ENCODE results near the gene DPH5. TPM values are rescaled to one million over a fixed set of nuclear protein-coding genes. Genes with fewer than 3 reads are reported as not detected.
A peak's percentile ranks its signal among the peaks of the same experiment; 100 is the strongest.
"Not testable (repeated sequence)": the region's sequence is repeated elsewhere in the genome, so short reads cannot be mapped to it uniquely, and the experiment has no call there.

DPH5 gene, protein sequence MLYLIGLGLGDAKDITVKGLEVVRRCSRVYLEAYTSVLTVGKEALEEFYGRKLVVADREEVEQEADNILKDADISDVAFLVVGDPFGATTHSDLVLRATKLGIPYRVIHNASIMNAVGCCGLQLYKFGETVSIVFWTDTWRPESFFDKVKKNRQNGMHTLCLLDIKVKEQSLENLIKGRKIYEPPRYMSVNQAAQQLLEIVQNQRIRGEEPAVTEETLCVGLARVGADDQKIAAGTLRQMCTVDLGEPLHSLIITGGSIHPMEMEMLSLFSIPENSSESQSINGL
- 62.0 TPM for polyA plus RNA-seq (ENCODE audit: insufficient read length)
- long read RNA-seq, donor 1, transcript DPH5-203 (8 exons, 1,316 nt), result major isoform, 22 of 52 reads
- long read RNA-seq, donor 1, partial matches to known transcripts, result 18 of 52 reads
- long read RNA-seq, donor 1, other reads (novel, unspliced or antisense), result 8 of 52 reads
- long read RNA-seq, donor 2, transcript DPH5-203 (8 exons, 1,316 nt), result major isoform, 8 of 17 reads
- long read RNA-seq, donor 2, partial matches to known transcripts, result 5 of 17 reads
- long read RNA-seq, donor 2, other reads (novel, unspliced or antisense), result 0 of 17 reads
- long read RNA-seq, donor 3, transcript DPH5-203 (8 exons, 1,316 nt), result major isoform, 11 of 18 reads
- long read RNA-seq, donor 3, partial matches to known transcripts, result 5 of 18 reads
- long read RNA-seq, donor 3, other reads (novel, unspliced or antisense), result 0 of 18 reads
- long read RNA-seq, donor 4, partial matches to known transcripts, result 0 of 1 reads
- long read RNA-seq, donor 4, other reads (novel, unspliced or antisense), result 0 of 1 reads
- long read RNA-seq, donor 5, transcript DPH5-203 (8 exons, 1,316 nt), result major isoform, 26 of 43 reads
- long read RNA-seq, donor 5, partial matches to known transcripts, result 7 of 43 reads
- long read RNA-seq, donor 5, other reads (novel, unspliced or antisense), result 0 of 43 reads
- long read RNA-seq, donor 6, transcript DPH5-203 (8 exons, 1,316 nt), result major isoform, 14 of 18 reads
- long read RNA-seq, donor 6, partial matches to known transcripts, result 0 of 18 reads
- long read RNA-seq, donor 6, other reads (novel, unspliced or antisense), result 0 of 18 reads
- long read RNA-seq, donor 7, transcript DPH5-203 (8 exons, 1,316 nt), result major isoform, 20 of 33 reads
- long read RNA-seq, donor 7, partial matches to known transcripts, result 7 of 33 reads
- long read RNA-seq, donor 7, other reads (novel, unspliced or antisense), result 0 of 33 reads
- long read RNA-seq, donor 8, transcript DPH5-203 (8 exons, 1,316 nt), result major isoform, 5 of 11 reads
- long read RNA-seq, donor 8, partial matches to known transcripts, result 0 of 11 reads
- long read RNA-seq, donor 8, other reads (novel, unspliced or antisense), result 0 of 11 reads

DNA sequence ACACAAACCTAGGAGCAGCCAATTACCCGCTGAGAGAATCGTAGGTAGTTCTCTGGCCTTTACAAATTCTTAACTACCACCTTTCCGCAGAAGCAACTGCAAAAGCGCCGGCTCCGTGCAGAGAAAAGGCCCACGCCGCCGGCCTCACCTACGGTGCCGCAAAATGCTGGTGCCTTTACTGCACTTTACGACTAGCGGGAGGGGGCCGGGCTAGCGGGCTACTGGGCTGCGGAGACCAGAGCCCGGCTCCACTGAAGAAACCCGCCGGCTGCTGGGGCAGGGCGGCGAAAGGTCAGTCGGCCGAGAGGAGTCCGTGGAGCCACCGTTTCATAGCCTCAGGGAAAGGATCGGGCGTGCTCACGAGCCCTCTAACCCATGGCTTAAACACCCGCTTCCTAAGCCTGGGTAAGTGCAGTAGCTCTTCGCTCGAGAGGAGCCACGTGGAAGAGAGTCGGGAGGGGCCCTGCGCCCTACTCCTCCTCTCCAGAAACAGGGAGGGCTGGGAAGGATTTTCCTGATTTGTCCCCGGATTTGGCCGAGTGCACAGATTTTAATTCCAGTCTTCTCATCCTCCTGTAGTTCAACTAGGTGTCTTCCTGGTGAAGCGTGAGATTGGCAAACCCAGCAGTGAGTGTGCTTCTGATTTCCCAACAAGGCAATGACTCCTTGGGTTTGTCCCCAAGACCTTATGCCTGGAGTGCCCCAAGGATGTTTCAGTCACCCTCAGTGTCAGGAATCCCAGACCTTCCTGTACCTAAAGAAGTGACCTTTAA lies at the start of gene DPH5:
Gene DPH5, minus strand, starts transcription at position 128 of the 773 bp plus-strand sequence. CDS start 341 bp downstream, outside the sequence.
- DNase-seq, result peak; percentile 89

DNA sequence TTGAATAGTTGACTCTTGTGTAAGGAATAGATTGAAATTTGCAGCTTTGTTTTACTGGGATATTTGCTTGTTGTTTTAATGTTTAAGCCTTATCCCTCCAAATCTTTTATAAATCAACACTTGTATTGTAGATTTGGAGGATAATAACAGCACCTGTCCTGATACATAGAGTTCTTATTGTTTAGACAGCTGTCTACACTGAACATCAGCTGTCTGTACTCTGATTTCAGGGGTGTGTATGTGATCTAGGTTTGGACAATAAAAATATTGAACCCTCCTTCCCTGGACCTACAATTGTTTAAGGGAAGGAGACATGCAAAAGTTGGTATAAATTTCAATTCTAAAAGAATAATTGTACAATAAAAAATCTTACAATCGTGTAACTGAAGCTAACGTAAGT lies 48.3 kb upstream of the DPH5 start:
- DNase-seq, result no peak

DNA sequence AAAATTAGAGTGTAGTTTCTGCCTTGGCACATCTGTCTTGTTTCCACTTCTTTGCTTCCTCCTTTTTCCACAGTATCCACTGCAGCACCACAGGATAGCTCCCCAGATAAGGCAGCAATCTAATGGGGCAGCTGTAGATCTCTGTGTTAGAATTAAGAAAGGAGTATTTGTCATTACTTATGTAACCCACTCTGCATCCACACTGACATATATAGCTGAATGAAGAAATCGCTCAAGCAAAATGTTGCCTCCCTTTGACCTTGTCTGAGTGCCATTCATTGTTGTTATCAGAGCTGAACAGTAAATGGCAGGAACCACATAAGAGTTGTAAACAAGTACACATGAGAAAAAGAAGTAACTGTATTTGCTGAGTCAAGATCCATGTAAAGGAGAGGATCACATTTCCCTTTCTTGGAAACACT lies 45.9 kb upstream of the DPH5 start:
- DNase-seq, result no peak

DNA sequence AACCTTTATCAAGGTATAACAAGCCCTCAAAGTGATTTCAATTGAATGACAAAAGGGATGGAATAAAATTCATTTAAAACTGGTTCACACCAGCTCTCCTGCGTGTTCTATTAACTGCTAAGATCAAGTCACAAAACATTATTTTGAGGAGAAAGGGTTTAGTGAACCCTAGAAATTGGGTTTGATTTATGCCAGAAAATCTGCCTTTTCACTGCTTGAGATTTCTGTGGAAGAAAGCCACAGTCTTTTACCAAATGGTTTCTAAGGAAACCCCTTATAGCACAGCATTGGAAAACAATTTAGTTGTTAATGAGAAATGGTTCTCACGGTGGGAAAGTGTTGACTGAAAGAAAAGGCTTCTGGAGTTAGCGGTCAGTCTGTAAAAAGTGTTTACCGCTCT lies 43.6 kb upstream of the DPH5 start:
- no peak for DNase-seq

DNA sequence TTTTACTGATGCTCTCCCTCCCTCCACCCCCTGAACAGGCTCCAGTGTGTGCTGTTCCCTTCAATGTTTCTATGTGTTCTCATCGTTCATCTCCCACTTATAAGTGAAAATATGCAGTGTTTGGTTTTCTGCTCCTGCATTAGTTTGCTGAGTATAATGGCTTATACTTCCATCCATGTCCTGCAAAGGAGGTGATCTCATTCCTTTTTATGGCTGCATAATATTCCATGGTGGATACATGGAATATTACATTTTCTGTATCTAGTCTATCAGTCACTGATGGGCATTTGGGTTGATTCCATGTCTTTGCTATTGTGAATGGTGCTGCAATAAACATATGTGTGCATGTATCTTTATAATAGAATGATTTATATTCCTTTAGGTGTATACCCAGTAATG lies 41.4 kb upstream of the DPH5 start:
- DNase-seq, result not testable (repeated sequence)

DNA sequence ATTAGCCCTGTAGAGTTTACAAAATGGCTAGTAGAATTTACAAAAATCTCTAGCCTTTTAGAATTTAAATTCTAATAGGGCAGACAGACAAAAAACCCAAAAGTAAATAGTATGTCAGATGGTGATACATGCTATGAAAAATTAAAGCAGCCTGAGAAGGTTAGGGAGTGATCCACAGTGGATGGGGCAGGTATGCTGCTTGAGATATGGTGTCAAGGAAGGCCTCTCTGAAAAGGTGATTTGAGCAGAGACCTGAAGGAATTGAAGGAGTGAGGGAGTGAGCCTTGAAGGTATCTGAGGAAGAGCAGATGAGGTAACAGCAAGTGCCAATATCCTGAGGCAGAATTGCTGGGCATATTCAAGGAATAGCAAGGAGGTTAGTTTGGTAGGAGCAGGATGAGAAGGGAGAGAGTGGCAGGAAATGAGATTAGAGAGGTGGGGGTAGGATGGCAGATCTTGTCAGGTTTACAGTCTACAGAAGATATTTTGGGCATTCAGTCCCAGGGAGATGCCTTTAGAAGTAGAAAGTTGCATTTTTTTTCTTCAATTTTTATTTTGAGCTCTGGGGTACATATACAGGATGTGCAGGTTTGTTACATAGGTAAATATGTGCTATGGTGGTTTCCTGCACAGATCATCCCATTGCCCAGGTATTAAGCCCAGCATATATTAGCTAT lies 40.8 kb upstream of the DPH5 start:
- DNase-seq, result no peak

DNA sequence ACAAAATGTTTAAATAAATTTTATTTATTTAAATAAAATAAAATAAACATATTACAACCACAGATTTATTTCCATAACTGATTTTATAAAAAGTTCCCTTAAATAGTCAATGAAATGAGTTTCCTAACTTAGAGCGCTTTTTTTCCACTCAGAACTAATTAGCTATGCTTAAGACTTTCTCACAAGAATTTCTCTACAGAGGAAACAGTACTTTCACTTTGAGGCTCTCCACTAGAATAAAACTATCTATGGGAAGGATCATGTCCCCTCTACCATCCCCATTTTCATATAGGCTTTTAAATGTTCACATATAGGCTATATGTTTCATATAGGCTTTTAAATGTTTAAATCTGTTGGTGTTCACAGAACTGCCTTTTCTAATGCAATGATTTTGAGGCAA lies 40.0 kb upstream of the DPH5 start:
- DNase-seq, result no peak

DNA sequence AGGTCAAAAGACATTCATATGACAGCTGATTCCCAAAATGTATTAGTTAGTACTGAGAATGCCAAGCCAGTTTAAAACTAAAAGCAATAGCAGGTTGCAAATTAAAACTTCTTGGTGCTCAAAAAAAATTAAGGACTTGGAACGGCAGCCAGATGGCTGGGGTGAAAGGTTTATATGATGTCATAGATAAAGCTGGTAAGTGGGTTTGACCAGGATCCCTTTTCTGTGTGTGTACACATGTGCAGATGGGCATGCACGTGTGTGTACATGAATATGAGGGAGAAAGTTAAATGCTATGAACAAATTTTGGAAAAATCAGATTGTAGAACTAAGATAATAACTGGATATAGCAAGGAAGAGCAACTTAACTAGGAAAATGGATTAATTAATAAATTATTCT lies 39.1 kb upstream of the DPH5 start:
- no peak for DNase-seq

DNA sequence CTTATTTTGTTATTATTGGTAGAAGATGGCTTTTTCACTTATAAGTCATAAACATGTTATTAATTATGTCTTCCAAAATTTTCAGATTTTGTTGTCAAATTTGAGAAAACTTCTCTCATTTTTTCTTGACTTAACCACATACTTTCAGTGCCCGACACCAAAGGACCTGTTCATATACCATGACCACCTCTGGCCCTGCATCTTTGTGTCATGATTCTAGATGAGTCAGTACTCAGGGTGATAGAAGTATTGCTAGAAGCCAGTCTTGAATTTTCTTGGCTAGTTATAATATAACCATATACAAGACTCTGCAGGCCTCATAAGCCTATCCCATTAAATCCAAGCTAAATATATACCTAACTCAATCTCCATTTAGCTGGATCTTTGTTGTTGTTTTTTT lies 35.4 kb upstream of the DPH5 start:
- DNase-seq, result no peak

DNA sequence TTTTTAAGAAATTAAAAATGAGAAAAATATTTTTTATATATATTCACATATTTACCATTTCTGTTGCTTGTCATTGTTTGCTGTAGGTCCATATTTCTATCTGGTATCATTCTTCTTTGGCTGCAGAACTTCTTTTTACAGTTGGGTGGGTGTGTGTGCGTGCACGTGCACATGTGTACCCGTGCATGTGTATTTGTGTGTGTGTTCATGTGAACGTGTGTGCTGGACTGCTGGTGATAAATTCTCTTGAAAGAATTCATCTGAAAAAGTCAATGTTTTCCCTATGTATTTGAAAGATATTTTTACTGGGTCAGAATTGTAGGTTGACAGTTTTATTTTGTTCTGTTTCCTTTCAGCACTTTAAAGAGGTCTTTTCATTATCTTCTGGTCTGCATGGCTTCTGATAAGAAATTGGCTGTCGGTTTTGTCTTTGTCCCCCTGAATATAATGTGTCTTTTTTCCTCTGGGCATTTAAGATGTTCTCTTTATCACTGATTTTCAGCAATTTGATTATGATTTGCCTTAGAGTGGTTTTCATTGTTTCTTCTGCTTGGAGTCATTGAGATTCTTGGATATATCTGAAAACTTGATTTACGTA lies 34.5 kb upstream of the DPH5 start:
- no peak for DNase-seq

DNA sequence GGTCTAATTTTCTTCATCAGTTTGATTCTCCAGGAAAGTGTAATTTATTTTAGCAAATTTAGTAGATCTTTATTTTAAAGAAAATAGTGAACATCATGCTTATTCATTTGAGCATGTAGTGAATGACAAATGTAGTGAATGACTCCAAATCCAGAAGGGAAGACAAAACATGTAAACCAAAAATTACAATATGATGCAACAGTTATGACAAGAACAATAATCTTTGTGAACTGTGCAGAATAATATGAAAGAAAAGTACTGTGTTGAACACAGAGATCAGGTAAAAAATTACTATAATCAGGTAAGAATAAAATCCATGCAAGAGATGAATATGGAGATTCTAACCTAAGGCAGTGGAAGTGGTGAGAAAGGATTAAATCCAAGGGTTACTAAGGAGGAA lies 30.0 kb upstream of the DPH5 start:
- no peak for DNase-seq

DNA sequence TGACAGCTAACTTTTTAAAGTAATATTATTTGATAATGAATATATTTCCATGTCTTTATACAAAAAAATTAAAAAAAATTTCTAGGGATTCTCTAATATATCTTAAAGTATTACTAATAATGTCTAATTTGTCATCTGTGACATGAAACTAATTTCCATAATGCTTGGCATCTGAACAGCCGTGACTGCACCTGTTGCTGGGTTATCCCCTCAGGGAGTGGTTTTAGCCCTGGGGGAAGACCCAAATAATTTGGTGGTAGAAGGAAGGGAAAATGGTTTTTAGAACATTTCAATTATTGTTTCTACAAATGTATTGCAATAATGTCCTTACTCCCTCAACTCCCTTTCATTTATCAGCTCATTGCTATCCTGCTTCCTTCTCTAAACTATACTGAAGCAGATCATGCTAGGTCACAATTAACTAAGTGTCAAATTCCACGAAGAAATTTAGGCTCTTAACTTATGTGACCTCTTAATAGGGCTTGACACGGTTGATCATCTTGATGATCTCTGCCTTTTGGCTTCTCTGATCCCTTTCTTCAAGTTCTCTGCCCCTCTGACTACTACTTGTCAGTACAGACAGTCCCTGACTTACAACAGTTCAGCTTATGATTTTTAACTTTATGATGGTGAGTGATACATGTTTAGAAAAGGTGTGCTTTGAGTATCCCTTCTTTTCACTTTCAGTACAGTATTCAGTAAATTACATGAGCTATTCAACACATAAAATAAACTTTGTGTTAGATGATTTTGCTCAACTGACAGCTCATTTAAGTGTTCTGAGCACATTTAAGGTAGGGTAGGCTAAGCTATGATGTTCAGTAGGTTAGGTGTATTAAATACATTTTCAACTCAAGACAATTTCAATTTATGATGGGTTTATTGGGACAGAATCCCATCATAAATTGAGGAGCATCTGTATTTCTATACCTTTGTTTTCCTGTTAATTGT lies 26.4 kb upstream of the DPH5 start:
- no peak for DNase-seq

DNA sequence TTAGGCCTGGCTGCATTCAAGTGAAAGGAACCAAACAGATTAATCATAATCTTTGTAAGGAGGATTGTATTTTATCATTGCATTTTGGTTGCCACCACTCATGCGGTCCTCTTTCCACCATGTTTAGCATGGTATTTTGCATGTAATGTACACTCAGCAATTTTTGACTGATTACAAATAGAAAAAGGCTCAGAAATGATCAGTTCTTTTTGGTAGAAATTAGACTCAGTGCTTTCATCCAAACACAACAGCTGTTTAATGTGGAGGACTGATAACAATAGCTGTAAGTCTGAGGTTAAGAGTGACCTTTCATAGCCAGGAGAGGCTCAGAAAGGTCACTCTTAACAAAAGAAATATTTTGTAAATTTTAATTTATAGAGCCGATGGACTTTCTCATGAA lies 25.3 kb upstream of the DPH5 start:
- no peak for DNase-seq

DNA sequence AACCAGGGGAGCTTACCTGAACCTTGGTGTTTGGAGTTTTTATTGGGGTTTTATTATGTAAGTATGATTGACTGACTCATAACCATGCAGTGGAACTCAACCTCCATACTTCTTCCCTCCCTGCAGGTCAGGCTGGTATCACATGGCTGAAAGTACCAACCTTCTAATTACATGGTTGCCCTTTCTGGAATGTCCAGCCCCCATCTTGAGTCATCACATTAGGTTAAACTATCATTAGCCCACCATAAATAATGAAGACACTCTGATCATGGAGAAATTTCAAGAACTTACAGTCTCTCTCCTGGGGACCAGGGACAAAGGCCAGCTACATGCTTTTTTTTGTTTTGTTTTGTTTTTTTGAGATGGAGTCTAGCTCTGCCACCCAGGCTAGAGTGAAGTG lies 19.2 kb upstream of the DPH5 start:
- DNase-seq, result no peak

DNA sequence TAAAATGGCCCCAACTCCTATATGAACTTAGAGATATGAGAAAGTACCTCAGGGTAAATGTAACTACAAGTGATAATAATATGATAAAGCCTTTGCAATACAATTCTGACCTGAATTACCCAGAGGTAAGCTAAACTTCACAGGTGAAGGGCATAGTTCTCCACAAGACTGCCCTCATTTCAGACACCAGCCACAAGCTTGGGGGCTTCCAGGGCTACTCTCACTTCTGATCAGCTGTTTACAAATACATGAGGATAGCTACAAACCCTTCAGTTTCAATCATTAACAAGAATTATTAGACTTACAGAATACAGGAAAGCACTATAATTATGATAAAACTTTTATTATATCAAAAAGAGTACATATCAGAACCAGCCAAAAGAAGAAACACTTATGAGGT lies 18.7 kb upstream of the DPH5 start:
- no peak for DNase-seq

DNA sequence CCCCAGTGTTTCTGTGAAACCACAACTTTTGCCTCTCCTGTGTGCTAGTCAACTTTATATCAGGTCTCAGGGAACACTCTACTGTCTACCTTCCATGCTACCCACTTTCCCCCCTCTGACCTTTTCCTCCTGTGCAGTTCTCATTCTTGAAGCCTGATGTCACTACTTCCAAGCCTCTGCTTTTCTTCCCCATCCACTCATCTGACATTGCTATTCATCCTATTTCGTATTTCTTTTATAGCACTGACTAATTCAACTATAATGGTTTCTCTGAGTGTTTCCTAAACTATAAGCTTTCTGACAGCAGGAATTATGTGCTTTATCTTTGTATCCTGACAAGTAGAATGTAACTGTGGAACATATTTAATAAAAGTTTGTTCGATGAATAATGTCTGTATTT lies 18.2 kb upstream of the DPH5 start:
- no peak for DNase-seq

DNA sequence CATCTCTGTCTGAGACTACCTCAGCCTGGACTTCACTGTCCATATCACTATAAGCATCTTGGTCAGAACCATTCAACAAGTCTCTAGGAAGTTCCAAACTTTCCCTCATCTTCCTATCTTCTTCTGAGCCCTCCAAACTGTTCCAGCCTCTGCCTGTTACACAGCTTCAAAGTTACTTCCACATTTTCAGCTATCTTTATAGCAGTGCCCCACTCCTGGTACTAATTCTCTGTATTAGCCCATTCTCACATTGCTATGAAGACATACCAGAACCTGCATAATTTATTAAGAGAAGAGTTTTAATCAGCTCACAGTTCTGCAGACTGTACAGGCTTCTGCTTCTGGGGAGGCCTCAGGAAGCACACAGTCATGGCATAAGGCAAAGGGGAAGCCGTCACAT lies 15.7 kb upstream of the DPH5 start:
- DNase-seq, result no peak

DNA sequence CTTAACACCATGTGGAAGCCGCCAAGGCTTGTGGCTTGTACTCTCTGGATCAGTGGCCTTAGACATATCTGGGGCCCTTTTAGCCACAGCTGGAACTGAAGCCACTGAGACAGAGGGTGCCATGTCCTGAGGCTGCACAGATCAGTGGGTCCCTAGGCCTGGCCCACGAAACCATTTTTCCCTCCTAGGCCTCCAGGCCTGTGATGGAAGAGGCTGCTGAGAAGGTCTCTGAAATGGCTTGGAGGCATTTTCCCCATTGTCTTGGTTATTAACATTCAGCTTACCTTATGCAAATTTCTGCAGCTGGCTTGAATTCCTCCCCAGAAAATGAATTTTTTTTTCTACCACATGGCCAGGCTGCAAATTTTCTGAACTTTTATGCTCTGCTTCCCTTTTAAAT lies 15.1 kb upstream of the DPH5 start:
- DNase-seq, result no peak

DNA sequence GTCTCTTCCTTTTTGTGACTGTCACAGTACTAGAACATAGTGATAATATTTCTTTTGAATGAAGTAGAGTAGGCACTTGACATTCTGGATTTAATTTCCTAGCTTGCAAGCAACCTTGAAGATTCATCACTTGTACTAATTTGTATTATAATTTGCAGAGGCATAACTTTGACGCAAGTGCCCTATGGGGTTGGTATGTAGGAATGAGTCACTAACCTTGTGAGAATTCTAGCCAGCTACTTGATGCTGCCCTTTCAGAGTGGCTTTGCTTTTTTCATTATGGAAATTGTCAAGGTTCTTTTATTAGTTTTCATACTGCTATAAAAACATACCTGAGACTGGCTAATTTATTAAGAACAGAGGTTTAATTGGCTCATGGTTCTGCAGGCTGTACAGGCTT lies 13.7 kb upstream of the DPH5 start:
- no peak for DNase-seq

Data from left kidney (tissue), 8 donors.